Smooth muscle cell (in vitro differentiated cells): Measurements from ENCODE around the gene FCN3. TPM values are rescaled to one million over a fixed set of nuclear protein-coding genes. Genes with fewer than 3 reads are reported as not detected.
"Not testable (repeated sequence)": the region's sequence is repeated elsewhere in the genome, so short reads cannot be mapped to it uniquely, and the experiment has no call there.

Source experiments
- DNase-seq: peaks from one replicate; lab custom pipeline; 2025; ENCODE audit not compliant: unreplicated experiment; lab: John Stamatoyannopoulos, UW
- H2AFZ ChIP-seq: fragments of 200-600 bp; sonication (generic); 2 replicates; pipeline ENCODE4 v1.6.0; 2016; ENCODE audit warnings: antibody characterized with exemption, low read depth, mild to moderate bottlenecking
- H3F3A ChIP-seq: fragments of 200-600 bp; sonication (generic); 2 replicates; pipeline ENCODE4 v1.6.0; 2017; ENCODE audit warnings: antibody characterized with exemption, low read depth
- H3K27ac ChIP-seq: fragments of 200-600 bp; sonication (generic); 2 replicates; pipeline ENCODE4 v1.5.1; 2016; ENCODE audit warnings: low read depth, mild to moderate bottlenecking
- H3K27me3 ChIP-seq: fragments of 200-600 bp; sonication (generic); 2 replicates; pipeline ENCODE4 v1.6.1; 2016; ENCODE audit warnings: low read depth, mild to moderate bottlenecking
- H3K36me3 ChIP-seq: fragments of 200-600 bp; sonication (generic); 2 replicates; pipeline ENCODE4 v1.5.1; 2016; ENCODE audit warnings: low read depth
- H3K4me1 ChIP-seq: fragments of 200-600 bp; sonication (generic); 2 replicates; pipeline ENCODE4 v1.5.1; 2016; ENCODE audit warnings: low read depth
- H3K4me2 ChIP-seq: fragments of 200-600 bp; sonication (generic); 2 replicates; pipeline ENCODE4 v1.6.0; 2016; ENCODE audit warnings: mild to moderate bottlenecking
- H3K4me3 ChIP-seq: fragments of 200-600 bp; sonication (generic); 2 replicates; pipeline ENCODE4 v1.5.1; 2016; ENCODE audit warnings: mild to moderate bottlenecking
- H3K79me2 ChIP-seq: fragments of 200-600 bp; sonication (generic); 2 replicates; pipeline ENCODE4 v1.6.0; 2016; ENCODE audit warnings: low read depth, mild to moderate bottlenecking
- H3K9ac ChIP-seq: fragments of 200-600 bp; sonication (generic); 2 replicates; pipeline ENCODE4 v1.6.0; 2016; ENCODE audit warnings: low read depth
- H3K9me3 ChIP-seq: fragments of 200-600 bp; sonication (generic); replicated peaks from 2 replicates; pipeline ENCODE4 v1.5.1; 2016; ENCODE audit warnings: low read depth
- H4K20me1 ChIP-seq: fragments of 200-600 bp; sonication (generic); 2 replicates; pipeline ENCODE4 v1.6.0; 2016; ENCODE audit warnings: low read depth
- WGBS: methylation state at CpG from one replicate; pipeline ENCODE4 v1.1.7; 2016; ENCODE audit warnings: low lambda C conversion rate; 5-methylcytosine and 5-hydroxymethylcytosine counted together
- polyA plus RNA-seq: library from polyadenylated mRNA; unstranded; fragments of >200 nt; fragmentation: Nextera tagmentation; extraction: Ambion mirVana; gene quantifications from 2 replicates; pipeline ENCODE4 v1.2.1, GENCODE V29; 2016
- total RNA-seq: library from RNA; depleted of rRNA; stranded (reverse); fragments of >200 nt; gene quantifications from 2 replicates; pipeline ENCODE4 v1.2.3, GENCODE V29; 2014
- TF ChIP-seq, protein P1 (sequence below): fragments of 200-600 bp; sonication (generic); IDR thresholded peaks from 2 replicates; pipeline ENCODE4 v1.5.1; 2017; ENCODE audit warnings: borderline replicate concordance, mild to moderate bottlenecking, antibody characterized with exemption; ENCODE audit not compliant: insufficient read depth, poor library complexity, severe bottlenecking

Gene FCN3
- total and polyA plus RNA-seq, 2 experiments from 2014 or later, result not detected

DNA sequence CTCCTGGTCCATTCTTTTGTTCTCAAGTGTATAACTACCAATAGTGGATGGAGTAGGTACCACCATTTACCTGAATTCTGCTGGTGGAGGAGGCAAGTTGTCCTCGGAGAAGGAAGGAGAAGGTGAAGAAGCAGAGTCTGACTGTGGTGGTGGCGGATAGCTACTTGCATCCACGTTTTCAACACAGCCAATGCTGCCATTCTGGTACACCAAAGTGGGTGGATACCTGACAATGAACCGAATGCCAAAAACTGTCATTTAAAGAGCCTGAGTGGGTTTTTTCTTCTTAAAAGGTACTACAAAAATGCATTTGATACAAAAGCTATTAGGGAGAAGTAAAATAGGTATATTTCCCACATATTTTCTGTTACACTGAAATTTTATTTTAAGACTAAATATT, 37.9 kb upstream of the FCN3 start:
- Histone ChIP-seq H3K27me3 (no peaks in the 10 kb centered on the region), H3K4me1 (no peaks in the 10 kb centered on the region), H4K20me1 (no peaks in the 10 kb centered on the region), H3K79me2 (peaks cover 6% of the 10 kb centered on the region), H2AFZ (no peak overlapping the region), H3K4me2 (no peak overlapping the region), H3K9me3 (no peaks in the 10 kb centered on the region), H3K4me3 (no peak overlapping the region), H3F3A (no peaks in the 10 kb centered on the region), H3K36me3 (peaks cover 12% of the 10 kb centered on the region), H3K9ac (no peak overlapping the region), H3K27ac (no peak overlapping the region)
- TF ChIP-seq, protein P1, sequence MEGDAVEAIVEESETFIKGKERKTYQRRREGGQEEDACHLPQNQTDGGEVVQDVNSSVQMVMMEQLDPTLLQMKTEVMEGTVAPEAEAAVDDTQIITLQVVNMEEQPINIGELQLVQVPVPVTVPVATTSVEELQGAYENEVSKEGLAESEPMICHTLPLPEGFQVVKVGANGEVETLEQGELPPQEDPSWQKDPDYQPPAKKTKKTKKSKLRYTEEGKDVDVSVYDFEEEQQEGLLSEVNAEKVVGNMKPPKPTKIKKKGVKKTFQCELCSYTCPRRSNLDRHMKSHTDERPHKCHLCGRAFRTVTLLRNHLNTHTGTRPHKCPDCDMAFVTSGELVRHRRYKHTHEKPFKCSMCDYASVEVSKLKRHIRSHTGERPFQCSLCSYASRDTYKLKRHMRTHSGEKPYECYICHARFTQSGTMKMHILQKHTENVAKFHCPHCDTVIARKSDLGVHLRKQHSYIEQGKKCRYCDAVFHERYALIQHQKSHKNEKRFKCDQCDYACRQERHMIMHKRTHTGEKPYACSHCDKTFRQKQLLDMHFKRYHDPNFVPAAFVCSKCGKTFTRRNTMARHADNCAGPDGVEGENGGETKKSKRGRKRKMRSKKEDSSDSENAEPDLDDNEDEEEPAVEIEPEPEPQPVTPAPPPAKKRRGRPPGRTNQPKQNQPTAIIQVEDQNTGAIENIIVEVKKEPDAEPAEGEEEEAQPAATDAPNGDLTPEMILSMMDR, result no peak
- 93% methylated on average over 4 of the region's 4 CpGs for WGBS
- no peak for DNase-seq

DNA sequence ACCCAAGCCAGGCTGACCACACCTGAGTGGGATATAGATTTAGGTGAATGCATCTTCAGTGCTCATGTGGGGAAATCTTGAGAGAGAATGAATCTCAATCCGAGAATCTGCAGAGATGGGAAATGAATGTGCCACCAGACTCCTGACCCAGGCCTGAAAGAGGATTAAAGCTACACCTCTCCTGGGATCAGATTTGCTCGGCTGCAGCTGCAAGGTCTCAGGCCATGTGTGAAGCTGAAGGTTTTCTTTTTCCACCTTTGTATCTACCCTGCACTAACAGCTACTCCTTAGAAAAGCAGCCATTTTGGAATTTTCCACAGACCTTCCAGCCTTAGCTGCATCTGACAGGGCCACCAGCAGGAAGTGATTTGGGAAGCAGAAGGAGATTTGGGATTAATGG, 36.1 kb upstream of the FCN3 start:
- Histone ChIP-seq H3K36me3 (peaks cover 12% of the 10 kb centered on the region), H3K4me1 (peaks cover 13% of the 10 kb centered on the region), H3K9ac (no peak overlapping the region), H3K4me2 (no peak overlapping the region), H3K79me2 (peaks cover 3% of the 10 kb centered on the region), H3K27ac (no peak overlapping the region), H3K4me3 (no peak overlapping the region), H3K9me3 (no peaks in the 10 kb centered on the region), H3F3A (peaks cover 3% of the 10 kb centered on the region), H4K20me1 (no peaks in the 10 kb centered on the region), H2AFZ (no peak overlapping the region), H3K27me3 (no peaks in the 10 kb centered on the region)
- DNase-seq, result no peak
- 86% methylated on average over 2 of the region's 2 CpGs for WGBS
- TF ChIP-seq, protein P1, result no peak

DNA sequence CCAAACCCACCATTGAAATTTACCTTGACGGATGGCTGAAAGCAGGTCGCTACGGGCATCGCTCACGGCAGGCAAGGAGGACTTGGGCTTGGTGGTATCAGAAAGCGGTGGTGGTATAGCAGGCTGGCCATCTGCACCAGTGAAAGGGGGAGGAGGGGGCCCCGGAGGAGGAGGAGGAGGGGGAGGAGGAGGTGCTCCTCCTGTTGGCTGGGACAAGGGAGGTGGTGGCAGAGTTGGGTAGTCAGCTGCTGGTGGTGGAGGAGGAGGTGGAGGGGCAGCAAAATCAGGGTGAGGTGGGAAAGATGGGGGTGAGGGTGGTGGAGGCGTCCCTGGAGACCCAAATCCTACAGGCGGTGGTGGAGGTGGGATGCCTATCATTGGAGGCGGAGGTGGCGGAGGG, 35.0 kb upstream of the FCN3 start:
- Histone ChIP-seq H3K4me1 (peaks cover 22% of the 10 kb centered on the region), H3K79me2 (no peaks in the 10 kb centered on the region), H2AFZ (no peak overlapping the region), H3K36me3 (peaks cover 8% of the 10 kb centered on the region), H3F3A (peaks cover 5% of the 10 kb centered on the region), H3K4me3 (no peak overlapping the region), H3K27me3 (no peaks in the 10 kb centered on the region), H3K4me2 (no peak overlapping the region), H3K9me3 (no peaks in the 10 kb centered on the region), H4K20me1 (no peaks in the 10 kb centered on the region), H3K9ac (no peak overlapping the region), H3K27ac (no peak overlapping the region)
- no peak for DNase-seq
- WGBS, result 98% methylated on average over 8 of the region's 11 CpGs
- TF ChIP-seq, protein P1, result no peak

DNA sequence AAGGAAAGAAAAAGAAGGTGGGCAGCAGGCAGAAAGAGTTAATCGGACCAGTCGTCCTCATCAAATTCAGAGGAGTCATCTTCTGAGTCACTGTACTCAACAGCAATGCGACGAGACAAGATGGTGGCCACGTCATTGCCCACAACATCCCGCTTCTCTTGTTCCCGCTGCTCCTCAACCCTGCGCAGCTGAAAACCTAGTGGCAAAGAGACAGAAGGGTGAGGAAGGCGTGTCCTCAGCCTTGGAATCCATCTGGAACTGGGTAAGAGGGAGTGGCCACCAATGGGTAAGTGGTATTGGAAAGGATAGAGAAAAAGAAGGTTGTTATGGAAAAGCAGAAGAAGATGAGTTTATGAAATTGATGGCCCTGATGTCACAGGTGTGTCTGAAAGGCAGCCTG, 33.5 kb upstream of the FCN3 start:
- Histone ChIP-seq H3K4me2 (no peak overlapping the region), H3K27ac (no peak overlapping the region), H3K79me2 (no peaks in the 10 kb centered on the region), H3K27me3 (no peaks in the 10 kb centered on the region), H3K4me3 (no peak overlapping the region), H3K4me1 (peaks cover 33% of the 10 kb centered on the region), H3K9ac (no peak overlapping the region), H3F3A (peaks cover 8% of the 10 kb centered on the region), H3K36me3 (peaks cover 7% of the 10 kb centered on the region), H2AFZ (no peak overlapping the region), H4K20me1 (no peaks in the 10 kb centered on the region), H3K9me3 (no peaks in the 10 kb centered on the region)
- DNase-seq, result no peak
- TF ChIP-seq, protein P1, result no peak
- 92% methylated on average over 9 of the region's 9 CpGs for WGBS

GRCh38 chr1:27406791-27407190, 32.2 kb upstream of the FCN3 start:
- H3K9ac ChIP-seq, H3K9me3 ChIP-seq, H3K27me3 ChIP-seq, H3K79me2 ChIP-seq, H3K4me2 ChIP-seq, H3K4me3 ChIP-seq, H3F3A ChIP-seq, H2AFZ ChIP-seq, H3K36me3 ChIP-seq, H4K20me1 ChIP-seq, DNase-seq: not testable (repeated sequence)
- WGBS, result 98% methylated on average over 2 of the region's 2 CpGs
- peaks cover 36% of the 10 kb centered on the region for H3K4me1 ChIP-seq
- peak overlapping the region; percentile 35 for H3K27ac ChIP-seq
